AG10803 (cell line): ENCODE data around the gene TMEM44.
"Not testable (repeated sequence)": the region's sequence is repeated elsewhere in the genome, so short reads cannot be mapped to it uniquely, and the experiment has no call there.

Source experiments
- DNase-seq: peaks from one replicate; pipeline ENCODE4 v3.0.0; 2010; ENCODE audit warnings: low read depth
- H3K4me3 ChIP-seq: 2 replicates; pipeline ENCODE4 v1.5.1; 2011; ENCODE audit warnings: mild to moderate bottlenecking, low read length, control low read depth
- TF ChIP-seq, protein P1 (sequence below): conservative IDR thresholded peaks from 2 replicates; pipeline ENCODE4 v1.5.1; 2011; ENCODE audit warnings: mild to moderate bottlenecking, low read length, control low read depth, inconsistent platforms

The TMEM44 gene

GRCh38 chr3:194548346-194549321 lies 84.6 kb downstream of the TMEM44 start:
- no peak for DNase-seq

DNA sequence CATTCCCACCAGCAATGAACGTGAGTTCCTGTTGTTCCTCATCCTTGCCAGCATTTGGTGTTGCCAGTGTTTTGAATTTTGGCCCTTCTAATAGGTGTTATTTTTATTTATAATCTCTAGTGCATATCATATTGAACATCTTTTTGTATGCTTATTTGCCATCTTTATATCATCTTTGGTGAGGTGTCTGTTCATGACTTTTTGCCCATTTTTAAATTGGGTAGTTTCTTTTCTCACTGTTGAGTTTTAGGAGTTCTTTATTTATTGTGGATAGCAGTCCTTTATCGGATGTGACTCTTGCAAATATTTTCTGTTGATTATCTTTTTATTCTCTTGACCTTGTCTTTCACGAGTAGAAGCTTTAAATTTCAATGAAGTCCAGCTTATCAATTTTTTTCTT lies 86.2 kb downstream of the TMEM44 start:
- no peak for DNase-seq
- no peak overlapping the region for H3K4me3 ChIP-seq
- TF ChIP-seq, protein P1, sequence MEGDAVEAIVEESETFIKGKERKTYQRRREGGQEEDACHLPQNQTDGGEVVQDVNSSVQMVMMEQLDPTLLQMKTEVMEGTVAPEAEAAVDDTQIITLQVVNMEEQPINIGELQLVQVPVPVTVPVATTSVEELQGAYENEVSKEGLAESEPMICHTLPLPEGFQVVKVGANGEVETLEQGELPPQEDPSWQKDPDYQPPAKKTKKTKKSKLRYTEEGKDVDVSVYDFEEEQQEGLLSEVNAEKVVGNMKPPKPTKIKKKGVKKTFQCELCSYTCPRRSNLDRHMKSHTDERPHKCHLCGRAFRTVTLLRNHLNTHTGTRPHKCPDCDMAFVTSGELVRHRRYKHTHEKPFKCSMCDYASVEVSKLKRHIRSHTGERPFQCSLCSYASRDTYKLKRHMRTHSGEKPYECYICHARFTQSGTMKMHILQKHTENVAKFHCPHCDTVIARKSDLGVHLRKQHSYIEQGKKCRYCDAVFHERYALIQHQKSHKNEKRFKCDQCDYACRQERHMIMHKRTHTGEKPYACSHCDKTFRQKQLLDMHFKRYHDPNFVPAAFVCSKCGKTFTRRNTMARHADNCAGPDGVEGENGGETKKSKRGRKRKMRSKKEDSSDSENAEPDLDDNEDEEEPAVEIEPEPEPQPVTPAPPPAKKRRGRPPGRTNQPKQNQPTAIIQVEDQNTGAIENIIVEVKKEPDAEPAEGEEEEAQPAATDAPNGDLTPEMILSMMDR = no peak

More at GRCh38 chr3:194548346-194549321, 84.6 kb downstream of the TMEM44 start:
- TF ChIP-seq, protein P1 = no peak
- H3K4me3 ChIP-seq = no peak overlapping the region

DNA sequence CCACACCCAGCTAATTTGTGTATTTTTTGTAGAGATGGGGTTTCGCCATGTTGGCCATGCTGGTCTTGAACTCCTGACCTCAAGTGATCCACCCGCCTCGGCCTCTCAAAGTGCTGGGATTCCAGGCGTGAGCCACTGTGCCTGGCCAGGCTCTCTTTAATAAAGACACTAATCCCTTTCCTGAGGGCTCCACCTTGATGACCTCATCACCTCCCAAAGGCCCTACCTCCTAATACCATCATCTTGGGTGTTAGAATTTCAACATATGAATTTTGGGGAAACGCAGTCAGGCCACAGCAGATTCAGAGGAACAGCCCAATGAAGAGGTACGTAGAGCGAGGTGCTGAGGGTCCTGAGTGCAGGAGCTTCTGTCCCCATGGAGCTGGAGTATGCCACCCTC lies 87.7 kb downstream of the TMEM44 start:
- DNase-seq = not testable (repeated sequence)

GRCh38 chr3:194543550-194543949 lies 89.7 kb downstream of the TMEM44 start:
- TF ChIP-seq, protein P1 = no peak
- DNase-seq = no peak

More for the DNA sequence above, 87.7 kb downstream of the TMEM44 start:
- not testable (repeated sequence) for H3K4me3 ChIP-seq

GRCh38 chr3:194541483-194541882 lies 91.7 kb downstream of the TMEM44 start:
- DNase-seq = no peak
- H3K4me3 ChIP-seq = no peak overlapping the region
- TF ChIP-seq, protein P1 = no peak

More at GRCh38 chr3:194543550-194543949, 89.7 kb downstream of the TMEM44 start:
- H3K4me3 ChIP-seq = no peak overlapping the region

- TF ChIP-seq, protein P1 = no peak
- H3K4me3 ChIP-seq = no peak overlapping the region
- peak; percentile 60 for DNase-seq
Observed at GRCh38 chr3:194540274-194540905, 92.8 kb downstream of the TMEM44 start.

DNA sequence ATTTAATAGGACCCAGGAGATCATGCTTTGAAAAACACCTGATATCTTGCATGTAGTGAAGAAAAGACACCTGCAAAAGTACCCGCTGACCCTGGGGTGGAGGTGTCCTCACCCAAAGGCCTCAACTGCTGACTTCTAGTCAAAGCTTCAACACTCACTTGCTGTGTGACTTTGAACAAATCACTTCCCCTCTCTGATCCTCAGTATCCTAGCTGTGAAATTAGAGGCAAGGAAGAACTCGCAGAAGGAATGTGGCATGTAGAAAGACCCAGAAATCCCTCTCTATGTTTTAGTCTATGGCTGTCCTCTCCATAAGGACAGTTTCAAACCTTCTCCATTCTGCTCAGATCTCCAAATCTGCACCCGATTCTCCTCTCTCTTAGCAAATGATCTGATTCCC lies 93.7 kb downstream of the TMEM44 start:
- H3K4me3 ChIP-seq = no peak overlapping the region
- DNase-seq = no peak
- TF ChIP-seq, protein P1 = no peak
